AG04449 (cell line): ENCODE results near the gene LEKR1.
A peak's percentile ranks its signal among the peaks of the same experiment; 100 is the strongest.
"Not testable (repeated sequence)": the region's sequence is repeated elsewhere in the genome, so short reads cannot be mapped to it uniquely, and the experiment has no call there.

Experiments
- CTCF ChIA-PET: fragments of 350-600 bp; formaldehyde crosslinking; extraction: SDS; loops from one replicate; lab custom pipeline; 2021; ENCODE audit warnings: antibody characterized with exemption; lab: Yijun Ruan, JAX
- POLR2A ChIA-PET: fragments of 400-600, 350-600 bp; formaldehyde crosslinking; extraction: SDS; loops from one replicate; lab custom pipeline; 2020; ENCODE audit warnings: antibody characterized with exemption, inconsistent platforms; lab: Yijun Ruan, JAX
- DNase-seq: peaks from one replicate; pipeline ENCODE4 v3.0.0-alpha.2; 2010; ENCODE audit warnings: low read depth, low spot score
- H3K4me3 ChIP-seq: 2 replicates; pipeline ENCODE4 v1.5.1; 2011; ENCODE audit warnings: low read depth, mild to moderate bottlenecking, control low read depth, low read length
- TF ChIP-seq, protein P1 (sequence below): IDR thresholded peaks from one replicate; pipeline ENCODE4 v1.5.1; 2011; ENCODE audit warnings: mild to moderate bottlenecking, moderate library complexity, low read length, control low read depth, inconsistent platforms; ENCODE audit not compliant: insufficient read depth; ENCODE audit errors: missing control alignments

The LEKR1 gene

DNA sequence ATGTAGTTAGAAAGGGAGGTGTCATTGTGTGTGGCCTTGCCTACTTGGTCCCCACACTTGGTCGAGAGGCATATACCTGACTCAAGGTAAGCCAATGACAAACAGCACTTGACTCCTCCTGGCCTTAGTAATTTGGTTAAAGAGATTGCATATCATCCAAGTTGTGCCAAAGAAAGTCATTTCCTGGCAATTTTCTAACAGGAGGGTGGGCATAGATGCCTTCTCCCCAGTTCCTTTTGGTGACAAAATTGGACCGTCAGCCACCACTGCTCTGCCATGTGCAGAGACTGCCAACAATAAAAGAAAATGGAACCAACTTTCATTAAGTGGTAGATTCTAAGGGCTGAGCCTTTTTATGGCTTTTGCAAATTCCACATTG lies 7.9 kb upstream of the LEKR1 start:
- POLR2A ChIA-PET: interaction anchor here (0.6 to 1.0 kb wide), 2 partner anchors 247 to 270 kb away, joined by 3 to 4 read pairs; no protein-coding TSS in a partner anchor
- DNase-seq: no peak
- CTCF ChIA-PET: interaction anchor here (1.3 to 1.5 kb wide), 3 partner anchors 67 to 319 kb away, joined by 3 read pairs; no protein-coding TSS in a partner anchor

DNA sequence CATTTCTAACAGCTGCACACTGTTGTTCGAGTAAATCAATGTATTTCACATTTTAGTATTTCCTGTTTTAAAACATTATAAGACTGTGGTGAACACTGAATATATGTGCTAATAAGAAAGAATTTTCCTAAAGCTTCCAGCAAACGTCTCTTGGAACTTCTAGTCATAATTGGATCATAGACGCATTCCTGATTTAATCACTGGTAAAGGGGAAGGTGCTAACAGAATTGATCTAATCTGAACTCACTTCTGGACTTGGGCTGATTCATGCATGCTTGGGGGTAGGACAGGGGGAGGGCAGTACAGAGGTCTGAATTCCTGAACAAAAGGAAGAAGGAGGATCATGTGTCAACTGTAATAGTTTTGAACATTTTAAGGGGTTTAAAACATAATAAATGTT lies 7.3 kb upstream of the LEKR1 start:
- CTCF ChIA-PET: interaction anchor here (1.3 to 1.5 kb wide), 3 partner anchors 68 to 319 kb away, joined by 3 read pairs; no protein-coding TSS in a partner anchor
- no peak overlapping the region for H3K4me3 ChIP-seq
- DNase-seq: no peak
- TF ChIP-seq, protein P1, sequence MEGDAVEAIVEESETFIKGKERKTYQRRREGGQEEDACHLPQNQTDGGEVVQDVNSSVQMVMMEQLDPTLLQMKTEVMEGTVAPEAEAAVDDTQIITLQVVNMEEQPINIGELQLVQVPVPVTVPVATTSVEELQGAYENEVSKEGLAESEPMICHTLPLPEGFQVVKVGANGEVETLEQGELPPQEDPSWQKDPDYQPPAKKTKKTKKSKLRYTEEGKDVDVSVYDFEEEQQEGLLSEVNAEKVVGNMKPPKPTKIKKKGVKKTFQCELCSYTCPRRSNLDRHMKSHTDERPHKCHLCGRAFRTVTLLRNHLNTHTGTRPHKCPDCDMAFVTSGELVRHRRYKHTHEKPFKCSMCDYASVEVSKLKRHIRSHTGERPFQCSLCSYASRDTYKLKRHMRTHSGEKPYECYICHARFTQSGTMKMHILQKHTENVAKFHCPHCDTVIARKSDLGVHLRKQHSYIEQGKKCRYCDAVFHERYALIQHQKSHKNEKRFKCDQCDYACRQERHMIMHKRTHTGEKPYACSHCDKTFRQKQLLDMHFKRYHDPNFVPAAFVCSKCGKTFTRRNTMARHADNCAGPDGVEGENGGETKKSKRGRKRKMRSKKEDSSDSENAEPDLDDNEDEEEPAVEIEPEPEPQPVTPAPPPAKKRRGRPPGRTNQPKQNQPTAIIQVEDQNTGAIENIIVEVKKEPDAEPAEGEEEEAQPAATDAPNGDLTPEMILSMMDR: no peak
- POLR2A ChIA-PET: interaction anchor here (0.6 kb wide), 1 partner anchor 247 kb away, joined by 3 read pairs; no protein-coding TSS in a partner anchor

More for the DNA sequence above, 7.9 kb upstream of the LEKR1 start:
- H3K4me3 ChIP-seq: no peak overlapping the region
- TF ChIP-seq, protein P1: no peak

DNA sequence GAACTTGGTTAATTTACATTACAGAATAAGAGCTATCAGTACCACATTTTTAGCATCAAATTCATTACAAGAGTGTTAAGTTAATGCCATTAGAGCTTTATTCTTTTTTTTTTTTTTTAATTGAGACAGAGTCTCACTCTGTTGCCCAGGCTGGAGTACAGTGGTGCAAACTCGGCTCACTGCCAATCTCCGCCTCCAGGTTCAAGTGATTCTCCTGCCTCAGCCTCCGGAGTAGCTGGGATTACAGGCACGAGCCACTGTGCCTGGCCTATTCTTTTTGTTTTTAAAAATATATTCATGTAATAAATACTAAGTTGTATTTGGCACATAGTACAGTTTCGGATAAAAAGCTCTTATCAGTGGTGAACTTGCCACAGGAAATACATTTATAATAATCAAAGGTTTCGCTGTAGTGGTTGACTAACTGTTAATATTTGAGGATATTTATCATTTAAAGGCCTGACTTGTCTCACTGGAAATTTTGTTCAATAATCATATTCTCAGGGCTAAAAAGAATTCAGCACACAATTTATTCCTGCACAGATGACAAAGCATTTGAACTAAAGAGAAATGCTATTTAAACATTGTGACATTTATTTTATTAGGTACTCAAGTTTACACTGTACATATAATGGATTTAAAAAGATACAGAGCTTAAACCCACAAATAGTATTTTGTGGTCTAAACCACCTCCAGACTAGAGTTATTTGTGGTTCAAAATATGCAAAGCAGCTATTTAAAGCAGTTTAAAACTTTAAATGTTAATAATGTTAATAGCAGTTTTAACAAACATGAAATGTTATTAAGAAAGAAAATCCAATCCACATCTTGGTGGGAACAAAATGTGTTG lies 6.1 kb upstream of the LEKR1 start:
- ChIA-PET POLR2A (no interaction called here), CTCF (interaction anchor here (0.8 to 1.5 kb wide), 5 partner anchors 57 to 314 kb away, joined by 3 read pairs; no protein-coding TSS in a partner anchor)
- no peak overlapping the region for H3K4me3 ChIP-seq
- TF ChIP-seq, protein P1: no peak
- DNase-seq: no peak

DNA sequence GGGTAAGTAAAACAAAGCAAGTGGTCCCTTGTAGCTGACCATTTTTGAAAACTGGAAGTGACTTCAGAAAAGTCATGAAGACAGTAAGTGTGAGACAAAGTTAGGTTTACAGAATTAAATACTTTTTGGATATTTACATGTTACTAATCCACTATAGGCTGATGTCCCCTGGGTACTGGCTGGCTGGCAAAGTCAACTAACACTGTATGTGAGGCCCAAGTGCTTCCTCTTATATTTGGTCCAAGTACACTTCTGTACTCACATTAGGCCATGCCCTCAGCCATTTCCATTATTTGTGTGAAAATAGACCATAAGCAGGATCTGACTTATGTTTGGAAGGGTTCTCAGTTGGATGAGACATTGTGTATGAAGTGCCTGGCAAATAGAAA lies 5.5 kb upstream of the LEKR1 start:
- H3K4me3 ChIP-seq: no peak overlapping the region
- no peak for DNase-seq
- TF ChIP-seq, protein P1: no peak
- POLR2A ChIA-PET: no interaction called here
- CTCF ChIA-PET: interaction anchor here (0.9 to 1.5 kb wide), 3 partner anchors 57 to 311 kb away, joined by 3 read pairs; no protein-coding TSS in a partner anchor

DNA sequence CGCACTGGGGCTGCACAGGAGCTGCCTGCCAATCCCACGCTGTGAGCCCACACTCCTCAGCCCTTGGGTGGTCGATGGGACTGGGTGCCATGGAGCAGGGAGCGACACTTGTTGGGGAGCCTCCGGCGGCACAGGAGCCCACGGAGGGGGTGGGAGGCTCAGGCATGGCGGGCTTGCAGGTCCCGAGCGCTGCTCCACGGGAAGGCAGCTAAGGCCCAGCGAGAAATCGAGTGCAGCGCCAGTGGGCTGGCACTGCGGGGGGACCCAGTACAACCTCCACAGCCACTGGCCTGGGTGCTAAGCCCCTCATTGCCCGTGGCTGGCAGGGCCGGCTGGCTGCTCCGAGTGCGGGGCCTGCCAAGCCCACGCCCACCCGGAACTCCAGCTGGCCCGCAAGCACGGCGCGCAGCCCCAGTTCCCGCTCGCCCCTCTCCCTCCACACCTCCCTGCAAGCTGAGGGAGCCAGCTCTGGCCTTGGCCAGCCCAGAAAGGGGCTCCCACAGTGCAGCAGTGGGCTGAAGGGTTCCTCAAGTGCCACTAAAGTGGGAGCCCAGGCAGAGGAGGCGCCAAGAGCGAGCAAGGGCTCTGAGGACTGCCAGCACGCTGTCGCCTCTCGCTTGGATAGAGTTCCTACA lies 3.4 kb upstream of the LEKR1 start:
- POLR2A ChIA-PET, CTCF ChIA-PET: not testable (repeated sequence)

DNA sequence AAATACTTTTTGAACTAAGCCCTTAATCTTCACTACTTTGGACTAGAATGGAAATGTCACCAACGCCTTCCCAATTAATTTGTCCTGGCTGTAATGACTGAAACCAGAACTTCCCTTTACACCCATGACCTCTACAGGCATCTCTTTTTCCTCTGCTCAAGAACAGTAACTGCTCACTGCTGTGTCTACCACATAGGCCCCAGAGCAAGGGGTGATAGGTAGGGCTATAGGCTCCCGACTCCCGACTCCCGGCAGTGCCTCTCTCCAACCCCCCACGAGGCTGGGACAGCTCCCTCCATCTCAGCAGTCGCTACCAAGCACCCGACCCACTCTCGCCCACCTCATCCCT lies 384 bp upstream of the LEKR1 start:
- peak overlapping the region; percentile 64 for H3K4me3 ChIP-seq
- no peak for DNase-seq
- CTCF ChIA-PET: no interaction called here
- POLR2A ChIA-PET: no interaction called here
- TF ChIP-seq, protein P1: no peak

More for the DNA sequence above, 3.4 kb upstream of the LEKR1 start:
- not testable (repeated sequence) for H3K4me3 ChIP-seq, DNase-seq
